Neural progenitor cell (in vitro differentiated cells): ENCODE results near the gene PPP5C.

Source experiments
- EZH2 ChIP-seq: fragments of 200-600 bp; sonication (generic); IDR thresholded peaks from 2 replicates; pipeline ENCODE4 v1.6.1; 2017; ENCODE audit warnings: antibody characterized with exemption, mild to moderate bottlenecking, moderate library complexity
- EZH2phosphoT487 ChIP-seq: fragments of 200-600 bp; sonication (generic); IDR thresholded peaks from 2 replicates; pipeline ENCODE4 v1.6.1; 2017; ENCODE audit warnings: antibody characterized with exemption
- TF ChIP-seq, protein P1 (sequence below): fragments of 200-600 bp; sonication (generic); IDR thresholded peaks from 2 replicates; pipeline ENCODE4 v1.5.1; 2017; ENCODE audit warnings: antibody characterized with exemption, mild to moderate bottlenecking

DNA sequence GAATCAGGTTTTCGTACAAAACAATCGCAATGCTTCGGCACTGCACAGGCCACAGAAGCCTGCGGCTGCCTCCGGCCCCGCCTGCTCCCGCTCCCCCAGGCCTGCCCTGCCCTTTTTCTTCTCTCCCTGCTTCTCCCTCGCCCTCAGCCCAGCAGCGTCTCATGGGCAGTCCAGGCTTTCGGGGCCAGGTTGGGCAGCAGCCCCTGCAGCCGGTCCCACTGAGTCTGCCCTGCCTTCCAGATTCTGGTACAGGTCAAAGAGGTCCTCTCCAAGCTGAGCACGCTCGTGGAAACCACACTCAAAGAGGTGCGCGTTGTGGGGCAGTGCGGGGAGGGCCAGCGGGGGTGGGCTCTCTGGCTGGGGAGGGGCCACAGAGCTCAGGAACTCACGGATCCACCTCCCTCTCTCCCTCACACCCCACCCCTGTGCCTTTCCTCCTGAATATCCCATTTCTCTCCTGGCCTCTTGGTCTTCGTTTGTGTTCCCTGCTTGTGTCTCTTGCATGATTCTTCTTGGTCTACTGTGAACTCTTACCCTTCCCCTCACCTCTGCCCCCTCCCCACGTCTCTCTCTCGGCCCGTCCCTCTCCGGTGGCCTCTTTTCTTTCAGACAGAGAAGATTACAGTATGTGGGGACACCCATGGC, 36.4 kb downstream of the PPP5C start:
- TF ChIP-seq, protein P1, sequence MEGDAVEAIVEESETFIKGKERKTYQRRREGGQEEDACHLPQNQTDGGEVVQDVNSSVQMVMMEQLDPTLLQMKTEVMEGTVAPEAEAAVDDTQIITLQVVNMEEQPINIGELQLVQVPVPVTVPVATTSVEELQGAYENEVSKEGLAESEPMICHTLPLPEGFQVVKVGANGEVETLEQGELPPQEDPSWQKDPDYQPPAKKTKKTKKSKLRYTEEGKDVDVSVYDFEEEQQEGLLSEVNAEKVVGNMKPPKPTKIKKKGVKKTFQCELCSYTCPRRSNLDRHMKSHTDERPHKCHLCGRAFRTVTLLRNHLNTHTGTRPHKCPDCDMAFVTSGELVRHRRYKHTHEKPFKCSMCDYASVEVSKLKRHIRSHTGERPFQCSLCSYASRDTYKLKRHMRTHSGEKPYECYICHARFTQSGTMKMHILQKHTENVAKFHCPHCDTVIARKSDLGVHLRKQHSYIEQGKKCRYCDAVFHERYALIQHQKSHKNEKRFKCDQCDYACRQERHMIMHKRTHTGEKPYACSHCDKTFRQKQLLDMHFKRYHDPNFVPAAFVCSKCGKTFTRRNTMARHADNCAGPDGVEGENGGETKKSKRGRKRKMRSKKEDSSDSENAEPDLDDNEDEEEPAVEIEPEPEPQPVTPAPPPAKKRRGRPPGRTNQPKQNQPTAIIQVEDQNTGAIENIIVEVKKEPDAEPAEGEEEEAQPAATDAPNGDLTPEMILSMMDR = no peak
- TF ChIP-seq EZH2 (no peak), EZH2phosphoT487 (no peak)
